GM19395 (cell line): ENCODE data around the gene GCM1.
A peak's percentile ranks its signal among the peaks of the same experiment; 100 is the strongest.

Experiments
- ATAC-seq: cut with Tn5 transposase; IDR thresholded peaks from one replicate; pipeline ENCODE4 v1.9.1; 2021; ENCODE audit warnings: mild to moderate bottlenecking, moderate library complexity; ENCODE audit not compliant: unreplicated experiment

GCM1 gene

DNA sequence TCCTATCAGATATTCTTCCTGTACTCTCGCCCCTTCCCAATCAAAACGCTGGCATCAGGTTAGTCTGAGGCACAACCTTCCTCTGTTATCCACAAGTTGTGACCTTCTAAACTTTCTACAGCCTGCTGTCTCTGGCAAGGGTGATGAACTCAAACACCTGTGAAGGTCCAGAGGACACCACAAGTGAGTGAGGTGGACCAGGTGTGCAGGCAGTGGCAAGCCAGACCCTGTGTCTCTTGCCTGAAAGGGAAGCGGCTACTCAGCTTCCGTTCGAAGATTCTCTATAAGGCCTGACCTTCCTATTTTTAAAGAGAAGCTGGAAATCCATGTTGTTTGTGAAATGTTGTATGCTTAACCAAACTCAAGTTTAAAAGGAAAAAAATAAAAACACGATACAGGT, 36.8 kb downstream of the GCM1 start:
- ATAC-seq = no peak

DNA sequence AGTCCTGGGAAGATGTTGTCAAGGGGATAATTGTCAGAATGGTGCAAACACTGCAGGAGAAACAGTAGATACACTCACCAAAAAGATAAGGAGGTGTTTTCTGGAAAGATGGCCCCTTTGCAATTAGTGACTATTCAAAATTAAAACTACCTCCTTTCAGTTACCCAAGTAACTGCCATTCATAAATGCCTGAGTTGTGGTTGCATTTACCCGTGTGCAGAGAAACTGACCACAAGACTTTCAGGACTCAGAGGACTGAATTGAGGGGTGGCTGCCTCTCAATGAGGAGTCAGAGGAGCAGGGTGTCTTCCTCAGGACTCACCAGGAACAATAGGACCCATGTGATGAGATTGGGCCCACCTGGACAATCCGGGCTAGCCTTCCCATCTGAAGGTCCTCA, 39.0 kb downstream of the GCM1 start:
- ATAC-seq = peak; percentile 96

- ATAC-seq = no peak
Observed at GRCh38 chr6:53107091-53107490, 41.5 kb downstream of the GCM1 start.

DNA sequence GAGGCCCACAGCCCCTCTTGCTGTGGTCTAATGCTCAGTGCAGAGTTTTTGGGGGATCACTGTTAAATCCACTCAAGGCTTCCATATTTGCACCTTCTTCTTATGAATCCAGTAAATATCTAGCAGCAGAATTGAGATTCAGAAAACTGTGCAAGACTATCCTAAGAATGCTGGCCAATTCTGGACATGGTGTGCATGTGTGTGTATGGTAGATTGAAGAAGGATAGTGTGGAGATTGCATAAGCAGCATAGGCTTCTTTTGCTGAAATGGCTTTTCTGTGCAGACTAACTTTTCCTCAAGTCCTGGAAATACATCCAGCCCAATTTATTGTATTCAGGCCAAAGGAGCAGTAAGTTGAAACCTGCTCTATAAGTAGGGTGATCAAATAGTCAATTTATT, 43.7 kb downstream of the GCM1 start:
- ATAC-seq = no peak

GRCh38 chr6:53103993-53104675, 44.5 kb downstream of the GCM1 start:
- no peak for ATAC-seq

DNA sequence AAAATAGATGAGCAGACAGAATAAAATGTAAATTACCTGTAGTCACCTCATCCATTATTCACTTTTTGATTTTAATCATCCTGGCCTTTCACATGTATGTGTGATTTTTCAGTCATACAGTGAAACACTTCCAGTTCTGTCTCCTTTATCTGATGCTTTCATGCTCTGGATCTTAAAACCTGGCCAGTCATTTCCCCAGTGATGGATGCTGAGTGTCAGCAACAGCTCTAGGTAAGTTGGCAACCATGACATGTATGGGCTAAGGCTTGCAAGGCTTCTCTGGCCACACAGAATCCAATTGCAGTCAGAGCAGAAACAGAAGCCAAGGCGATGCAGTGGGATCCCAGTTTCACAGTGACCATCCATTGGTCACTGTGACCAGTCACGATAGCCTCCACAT, 47.6 kb downstream of the GCM1 start:
- ATAC-seq = no peak

DNA sequence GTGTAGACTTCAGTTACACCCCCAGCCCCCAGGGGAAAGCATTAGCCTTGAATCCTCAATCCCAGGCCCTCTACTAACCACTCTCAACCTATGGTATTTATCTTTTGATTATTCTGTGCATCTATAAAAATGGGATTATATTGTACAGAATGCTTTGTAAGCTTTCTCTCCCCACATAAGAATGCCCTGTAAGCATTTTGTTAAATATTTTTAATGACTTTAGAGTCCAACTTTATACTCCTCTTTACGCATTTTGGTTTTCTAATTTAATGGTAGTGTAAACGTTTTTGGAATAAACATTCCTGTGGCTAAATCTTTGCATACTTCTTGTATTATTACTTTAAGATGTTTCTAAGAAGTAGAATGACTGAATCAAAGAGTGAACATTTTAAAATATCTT, 48.1 kb downstream of the GCM1 start:
- ATAC-seq = no peak

DNA sequence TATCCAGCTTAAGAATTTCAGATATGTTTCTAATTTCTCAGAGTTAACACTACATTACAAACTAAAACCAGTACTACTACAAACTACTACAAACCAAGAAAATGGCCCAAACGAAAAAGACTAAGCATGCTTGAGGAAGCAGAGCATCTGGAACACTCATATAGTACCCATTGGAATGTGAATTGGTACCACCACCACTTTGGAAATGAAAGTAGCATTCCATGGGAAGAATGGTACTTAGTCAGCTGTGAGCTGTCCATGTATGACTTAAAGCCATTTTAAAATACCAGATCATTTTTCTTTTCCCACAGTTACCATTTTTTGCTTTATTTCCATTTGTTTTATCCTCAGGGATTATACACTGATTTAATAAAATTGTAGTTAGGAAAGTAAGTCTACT, 52.9 kb downstream of the GCM1 start:
- ATAC-seq = no peak

DNA sequence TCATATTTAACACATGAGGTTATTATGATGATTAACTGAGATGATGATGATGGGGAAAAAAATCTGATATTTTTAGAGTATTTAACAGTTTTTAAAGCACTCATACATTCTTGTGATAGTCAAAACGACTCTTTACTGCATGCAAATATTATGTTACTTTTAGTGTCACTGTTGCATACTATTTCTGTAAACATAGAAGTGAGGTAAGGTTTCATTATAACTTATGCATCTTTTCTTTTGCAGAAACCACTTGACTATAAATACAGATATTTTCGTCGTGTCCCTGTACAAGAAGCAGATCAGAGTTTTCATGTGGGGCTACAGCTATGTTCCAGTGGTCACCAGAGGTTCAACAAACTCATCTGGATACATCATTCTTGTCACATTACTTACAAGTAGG, 53.4 kb downstream of the GCM1 start:
- ATAC-seq = no peak

DNA sequence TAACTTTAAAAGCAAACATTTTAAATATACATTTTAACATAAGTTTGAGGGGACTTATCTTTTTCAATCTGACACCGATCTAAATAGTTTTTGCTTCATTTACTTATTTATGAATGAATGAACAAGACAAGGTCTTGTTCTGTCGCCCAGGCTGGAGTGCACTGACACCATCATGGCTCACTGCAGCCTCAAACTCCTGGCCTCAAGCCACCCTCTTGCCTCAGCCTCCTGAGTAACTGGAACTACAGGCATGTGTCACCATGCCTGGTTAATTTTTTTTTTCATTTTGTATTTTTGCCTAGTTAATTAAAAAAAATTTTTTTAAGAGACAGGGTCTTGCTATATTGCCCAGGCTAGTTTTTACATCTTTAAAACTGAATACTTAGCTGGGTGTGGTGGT, 58.1 kb downstream of the GCM1 start:
- no peak for ATAC-seq

DNA sequence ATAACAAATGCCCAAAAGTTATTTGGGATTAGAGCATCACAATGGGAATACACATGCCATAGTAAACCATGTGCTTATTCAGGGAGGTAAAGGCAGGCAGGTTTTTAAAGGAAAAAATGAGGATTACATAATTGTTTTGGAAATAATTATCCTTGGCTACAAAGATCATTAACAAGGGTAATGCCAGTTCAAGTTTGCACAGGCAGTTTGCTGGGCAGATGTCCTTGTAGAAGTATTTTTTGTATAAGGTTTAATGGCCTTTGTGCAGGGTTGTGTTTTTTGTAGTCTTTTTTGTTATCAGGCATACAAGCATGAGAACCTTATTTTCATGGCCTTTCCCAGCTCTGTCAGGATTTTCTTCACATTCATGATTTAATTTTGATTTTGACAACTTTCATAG, 58.7 kb downstream of the GCM1 start:
- no peak for ATAC-seq

DNA sequence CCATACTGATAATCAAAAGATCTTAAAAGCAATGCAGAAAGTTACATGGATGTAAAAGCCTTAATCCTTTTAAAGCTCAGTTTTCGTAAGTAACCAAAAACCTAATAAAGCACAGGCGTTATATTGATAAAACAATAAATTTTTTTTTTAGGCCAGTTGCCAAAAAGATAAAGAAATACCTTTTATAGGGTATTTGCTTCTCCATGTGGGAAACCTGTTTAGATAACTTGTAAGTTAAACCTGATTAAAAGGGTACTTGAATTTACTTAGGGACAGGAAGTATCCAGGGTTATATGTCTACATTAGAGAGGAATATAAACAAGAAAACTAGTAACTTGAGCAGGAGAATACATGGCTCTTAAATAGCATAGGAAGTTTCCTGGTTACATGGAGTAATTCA, 62.3 kb downstream of the GCM1 start:
- ATAC-seq = no peak

GRCh38 chr6:53080813-53081212, 67.8 kb downstream of the GCM1 start:
- no peak for ATAC-seq
